Superior temporal gyrus (tissue), 1 donor: ENCODE results near the gene TNRC6C.
A peak's percentile ranks its signal among the peaks of the same experiment; 100 is the strongest.
"Not testable (repeated sequence)": the region's sequence is repeated elsewhere in the genome, so short reads cannot be mapped to it uniquely, and the experiment has no call there.

Experiments
- DNase-seq: peaks from one replicate; pipeline ENCODE4 v3.0.0-alpha.2; 2016; ENCODE audit errors: extremely low spot score

TNRC6C gene

DNA sequence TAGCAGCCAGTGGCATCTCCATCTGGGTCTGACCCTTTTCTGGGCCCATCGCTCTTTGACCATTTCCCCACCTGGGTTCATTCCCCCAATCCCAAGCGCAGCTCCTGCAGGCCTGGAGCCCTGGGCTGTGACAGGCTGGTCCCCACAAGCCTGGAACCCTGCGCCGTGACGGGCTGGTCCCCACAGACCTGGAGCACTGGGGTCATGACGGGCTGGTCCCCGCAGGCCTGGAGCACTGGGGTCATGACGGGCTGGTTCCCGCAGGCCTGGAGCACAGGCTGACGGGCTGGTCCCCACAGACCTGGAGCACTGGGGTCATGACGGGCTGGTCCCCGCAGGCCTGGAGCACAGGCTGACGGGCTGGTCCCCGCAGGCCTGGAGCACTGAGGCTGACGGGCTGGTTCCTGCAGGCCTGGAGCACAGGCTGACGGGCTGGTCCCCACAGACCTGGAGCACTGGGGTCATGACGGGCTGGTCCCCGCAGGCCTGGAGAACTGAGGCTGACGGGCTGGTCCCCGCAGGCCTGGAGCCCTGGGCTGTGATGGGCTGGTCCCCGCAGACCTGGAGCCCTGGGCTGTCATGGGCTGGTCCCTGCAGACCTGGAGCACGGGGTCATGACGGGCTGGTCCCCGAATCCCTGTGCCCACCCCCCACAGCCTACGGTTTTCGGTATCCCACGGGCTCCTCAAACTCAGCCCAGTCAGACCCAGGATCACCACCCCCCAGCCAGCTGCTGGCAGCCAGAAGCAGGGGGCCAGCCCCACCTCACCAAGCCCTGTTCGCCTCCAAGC, 153.4 kb downstream of the TNRC6C start:
- no peak for DNase-seq

DNA sequence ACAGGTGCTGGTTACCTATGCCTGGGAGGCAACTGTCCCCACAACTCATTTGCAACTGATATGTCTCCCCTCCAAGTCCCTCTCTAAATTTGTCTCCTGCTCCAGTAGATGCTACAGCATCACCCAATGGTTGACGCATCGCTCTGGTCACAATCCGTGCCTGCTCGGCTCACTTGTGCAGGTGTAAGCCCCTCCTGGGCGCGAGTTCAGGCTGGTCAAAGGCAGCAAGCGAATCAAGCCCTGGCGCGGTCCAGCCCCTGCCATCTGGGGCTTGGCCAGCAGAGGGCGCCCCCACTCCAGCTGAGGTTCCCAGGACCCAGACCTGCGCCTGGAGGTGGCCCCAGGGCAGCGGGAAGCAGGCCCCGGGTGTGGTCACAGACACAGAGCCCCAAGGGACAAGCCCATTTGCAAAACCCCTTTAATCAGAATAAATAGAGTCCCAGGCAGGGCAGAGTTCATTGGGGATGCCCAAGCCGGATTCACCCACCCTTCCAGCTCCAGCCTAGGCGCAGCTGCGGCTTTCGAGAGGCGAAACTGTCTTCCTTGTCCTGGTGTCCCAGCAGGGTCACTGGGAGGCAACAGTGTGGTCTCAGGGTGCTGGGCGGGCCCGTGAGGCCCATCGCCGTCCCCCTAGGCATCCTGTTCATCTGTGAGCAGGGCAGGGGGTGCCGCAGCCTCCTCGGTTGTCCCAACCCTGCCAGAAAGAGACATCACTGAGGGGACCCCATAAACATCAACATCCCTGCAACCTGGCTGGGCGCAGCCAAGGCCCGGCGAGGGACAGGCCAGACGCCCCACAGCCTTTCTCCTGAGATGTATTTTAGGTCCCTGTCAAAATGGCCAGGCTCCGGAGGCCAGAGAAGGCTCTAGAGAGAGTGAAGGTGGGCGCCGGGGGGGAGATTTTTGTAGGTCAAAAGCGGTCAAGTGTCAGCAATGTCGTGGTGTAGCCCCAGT, 154.3 kb downstream of the TNRC6C start:
- peak; percentile 82 for DNase-seq

DNA sequence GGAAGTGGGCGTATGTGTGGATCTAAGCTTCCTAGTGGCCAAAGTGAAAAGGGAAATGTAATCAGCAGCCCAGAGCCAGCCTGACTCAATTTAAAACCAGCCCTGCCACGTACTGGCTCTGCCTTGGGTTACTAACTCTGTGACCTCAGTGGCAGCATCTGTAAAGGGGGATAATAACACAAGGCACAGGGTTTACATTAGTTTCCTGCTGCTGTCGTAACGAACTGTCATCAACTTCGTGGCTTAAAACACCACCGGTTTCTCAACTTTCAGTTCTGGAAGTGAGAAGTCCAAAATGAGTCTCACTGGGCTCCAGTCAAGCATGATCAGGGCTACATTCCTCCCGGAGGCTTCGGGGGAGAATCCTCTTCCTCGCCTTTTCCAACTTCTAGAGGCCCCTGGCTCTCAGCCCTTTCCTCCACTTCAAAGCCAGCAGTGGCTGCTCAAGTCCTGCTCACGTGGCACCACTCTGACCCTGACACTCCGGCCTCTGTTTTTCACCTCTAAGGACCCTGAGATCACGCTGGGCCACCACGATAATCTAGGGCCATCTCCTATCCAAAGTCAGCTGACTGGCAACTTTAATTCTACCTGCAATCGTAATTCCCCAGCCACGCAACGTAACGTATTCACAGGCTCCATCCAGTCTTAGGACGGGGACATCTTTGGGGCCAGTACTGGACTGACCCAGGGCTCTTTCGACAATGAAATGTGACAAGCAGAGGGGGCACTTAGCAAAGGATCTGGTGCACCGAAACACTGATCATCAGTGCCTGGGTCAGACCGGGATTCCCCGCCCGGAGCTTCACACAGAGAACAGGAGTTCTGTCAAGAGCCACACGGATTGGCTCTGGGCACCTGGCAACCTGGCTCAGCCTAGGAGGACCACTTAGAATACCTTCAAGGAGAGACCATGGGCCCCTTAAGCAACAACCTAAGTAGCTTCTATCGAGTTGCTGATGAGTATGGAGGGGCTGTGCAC, 155.6 kb downstream of the TNRC6C start:
- no peak for DNase-seq

DNA sequence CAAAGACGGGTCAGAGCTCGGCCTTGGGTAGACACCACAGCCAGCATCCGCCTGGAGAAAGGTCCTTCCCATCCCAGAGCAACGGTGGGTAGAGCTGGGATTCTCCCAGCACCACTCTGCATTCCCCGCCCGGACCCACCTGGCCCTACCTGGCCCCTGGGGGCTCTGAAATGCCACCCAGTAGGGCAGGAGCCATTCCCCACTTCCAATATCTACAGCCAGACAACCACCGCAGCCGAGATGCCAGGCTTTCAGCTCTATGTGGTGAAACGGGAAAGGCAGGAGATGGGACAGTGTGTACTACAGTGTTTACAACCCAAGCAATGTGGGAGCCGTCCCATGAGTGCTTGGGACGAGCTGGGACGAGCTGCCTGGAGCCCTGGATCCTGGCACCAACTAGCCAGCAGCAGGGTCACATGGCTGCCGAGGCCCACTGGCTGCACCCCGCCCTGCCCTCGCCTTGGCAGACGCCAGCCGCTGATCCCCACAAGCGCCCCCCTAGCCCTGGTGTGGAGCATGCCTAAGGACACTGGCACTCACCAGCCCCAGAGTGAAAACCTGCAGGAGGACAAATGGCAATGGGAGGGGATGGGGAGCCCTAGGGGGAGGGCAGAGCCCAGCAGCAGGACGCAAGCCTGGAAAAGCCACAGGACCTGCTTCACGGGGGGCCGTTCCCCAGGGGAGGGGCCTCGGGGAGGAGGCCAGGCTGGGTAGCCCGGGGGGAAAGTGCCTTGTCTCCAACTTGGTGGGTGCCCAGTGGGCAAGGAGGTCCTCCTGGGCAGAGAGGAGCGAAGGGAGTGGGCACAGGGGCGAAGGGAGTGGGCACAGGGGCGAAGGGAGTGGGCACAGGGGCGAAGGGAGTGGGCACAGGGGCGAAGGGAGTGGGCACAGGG, 156.6 kb downstream of the TNRC6C start:
- DNase-seq: peak; percentile 95

DNA sequence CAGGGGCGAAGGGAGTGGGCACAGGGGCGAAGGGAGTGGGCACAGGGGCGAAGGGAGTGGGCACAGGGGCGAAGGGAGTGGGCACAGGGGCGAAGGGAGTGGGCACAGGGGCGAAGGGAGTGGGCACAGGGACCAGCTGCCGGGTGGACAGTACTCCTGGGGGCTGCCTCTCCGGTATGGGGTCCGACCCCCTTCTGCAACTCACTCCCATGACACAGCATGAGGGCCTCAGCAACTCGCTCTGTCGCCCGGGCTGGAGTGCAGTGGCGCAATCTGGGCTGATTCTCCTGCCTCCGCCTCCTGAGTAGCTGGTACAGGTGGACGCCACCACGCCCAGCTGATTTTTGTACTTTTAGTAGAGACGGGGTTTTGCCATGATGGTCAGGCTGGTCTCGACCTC, 157.3 kb downstream of the TNRC6C start:
- DNase-seq: not testable (repeated sequence)

DNA sequence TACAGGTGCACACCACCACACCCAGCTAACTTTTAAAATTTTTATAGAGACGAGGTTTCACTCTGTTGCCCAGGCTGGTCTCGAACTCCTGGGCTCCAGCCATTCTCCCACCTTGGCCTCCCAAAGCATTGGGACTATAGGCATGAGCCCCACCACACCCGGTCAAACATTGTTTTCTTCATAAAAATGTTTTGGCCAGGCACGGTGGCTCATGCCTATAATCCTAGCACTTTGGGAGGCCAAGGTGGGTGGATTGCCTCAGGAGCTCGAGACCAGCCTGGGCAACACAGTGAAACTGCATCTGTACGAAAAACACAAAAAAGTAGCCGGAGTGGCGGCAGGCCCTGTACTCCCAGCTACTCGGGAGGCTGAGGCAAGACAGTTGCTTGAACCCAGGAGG, 157.9 kb downstream of the TNRC6C start:
- DNase-seq: no peak

DNA sequence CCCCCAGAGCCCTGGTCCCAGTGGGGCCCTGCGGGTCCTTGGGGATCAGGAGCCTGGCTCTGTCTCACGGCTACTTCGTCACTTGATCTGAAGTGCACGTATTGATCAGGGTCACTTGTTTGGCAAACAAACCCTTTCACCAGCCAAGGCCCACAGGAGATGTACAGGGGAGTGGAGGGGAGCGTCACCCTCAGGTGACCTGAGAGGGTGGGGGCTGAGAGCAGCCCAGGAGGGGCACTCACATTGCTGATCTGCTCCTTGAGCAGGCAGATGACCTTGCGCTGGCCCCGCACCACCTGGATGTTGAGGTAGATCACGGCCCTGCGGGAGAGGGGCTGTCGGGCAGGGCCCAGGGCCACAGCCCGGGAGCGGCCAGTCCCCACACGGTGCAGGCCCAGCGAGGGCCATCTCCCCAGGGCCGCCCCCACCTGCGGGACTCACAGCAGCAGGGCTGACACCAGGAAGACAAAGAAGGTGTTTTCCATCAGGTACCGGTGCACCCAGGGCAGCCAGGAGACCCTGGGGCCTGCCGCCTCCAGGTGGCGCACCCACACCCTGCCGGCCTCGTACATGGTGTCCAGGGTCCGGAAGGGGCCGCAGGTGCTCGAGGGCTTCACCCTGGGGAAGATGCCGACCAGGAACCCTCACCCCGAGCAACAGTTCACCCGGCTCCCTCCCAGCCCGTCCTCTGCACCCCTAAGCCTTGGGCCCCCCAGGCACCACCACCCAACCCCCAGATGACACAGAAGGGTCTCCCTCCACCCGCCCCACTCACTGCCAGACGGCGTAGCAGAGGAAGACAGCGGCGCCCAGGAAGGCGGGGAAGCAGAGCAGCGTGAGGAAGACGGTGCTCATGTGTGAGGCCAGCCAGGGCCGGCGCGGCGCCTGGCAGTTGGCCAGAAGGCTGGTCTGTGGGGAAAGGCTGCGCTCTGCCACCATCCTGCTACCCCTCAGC, 158.8 kb downstream of the TNRC6C start:
- no peak for DNase-seq

DNA sequence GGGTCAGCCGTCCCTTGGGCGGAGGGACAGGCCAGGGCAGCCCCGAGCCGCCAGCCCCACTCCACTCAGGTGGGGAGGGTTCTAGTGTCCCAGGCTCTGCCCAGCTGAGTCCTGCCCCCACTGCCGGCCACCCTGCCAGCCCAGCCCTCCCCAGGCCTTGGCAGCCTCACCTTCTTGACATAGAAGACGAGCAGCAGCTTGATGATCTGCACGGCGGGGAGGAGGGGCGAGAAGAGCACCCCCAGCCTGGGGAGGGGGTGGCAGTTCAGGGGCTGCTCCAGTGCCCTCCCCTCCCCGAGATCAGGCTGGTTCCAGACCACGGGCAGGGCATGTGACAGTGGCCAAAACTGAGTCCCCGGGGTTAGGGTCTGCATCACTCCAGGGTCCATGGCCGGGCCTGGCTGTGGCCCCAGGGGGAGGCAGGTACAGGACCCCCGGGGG, 160.3 kb downstream of the TNRC6C start:
- DNase-seq: no peak

DNA sequence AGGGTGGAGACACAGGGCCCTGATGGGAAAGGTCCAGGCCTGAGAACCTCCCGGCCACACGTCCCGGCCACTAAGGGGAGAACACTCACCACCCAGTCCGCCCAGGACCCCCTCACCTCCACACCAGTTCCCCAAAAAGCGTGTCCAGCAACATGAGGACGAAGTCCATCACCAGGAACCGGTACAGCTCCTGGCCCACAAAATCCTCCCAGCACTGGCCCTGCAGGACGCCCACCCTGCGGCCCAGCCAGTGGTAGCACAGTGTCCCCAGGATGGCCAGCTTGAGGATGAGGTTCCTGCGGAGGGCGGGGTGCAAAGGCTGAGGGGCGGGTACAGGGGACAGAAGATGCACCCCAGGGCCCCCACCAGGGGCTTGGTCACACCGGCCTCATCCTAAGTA, 162.0 kb downstream of the TNRC6C start:
- no peak for DNase-seq

DNA sequence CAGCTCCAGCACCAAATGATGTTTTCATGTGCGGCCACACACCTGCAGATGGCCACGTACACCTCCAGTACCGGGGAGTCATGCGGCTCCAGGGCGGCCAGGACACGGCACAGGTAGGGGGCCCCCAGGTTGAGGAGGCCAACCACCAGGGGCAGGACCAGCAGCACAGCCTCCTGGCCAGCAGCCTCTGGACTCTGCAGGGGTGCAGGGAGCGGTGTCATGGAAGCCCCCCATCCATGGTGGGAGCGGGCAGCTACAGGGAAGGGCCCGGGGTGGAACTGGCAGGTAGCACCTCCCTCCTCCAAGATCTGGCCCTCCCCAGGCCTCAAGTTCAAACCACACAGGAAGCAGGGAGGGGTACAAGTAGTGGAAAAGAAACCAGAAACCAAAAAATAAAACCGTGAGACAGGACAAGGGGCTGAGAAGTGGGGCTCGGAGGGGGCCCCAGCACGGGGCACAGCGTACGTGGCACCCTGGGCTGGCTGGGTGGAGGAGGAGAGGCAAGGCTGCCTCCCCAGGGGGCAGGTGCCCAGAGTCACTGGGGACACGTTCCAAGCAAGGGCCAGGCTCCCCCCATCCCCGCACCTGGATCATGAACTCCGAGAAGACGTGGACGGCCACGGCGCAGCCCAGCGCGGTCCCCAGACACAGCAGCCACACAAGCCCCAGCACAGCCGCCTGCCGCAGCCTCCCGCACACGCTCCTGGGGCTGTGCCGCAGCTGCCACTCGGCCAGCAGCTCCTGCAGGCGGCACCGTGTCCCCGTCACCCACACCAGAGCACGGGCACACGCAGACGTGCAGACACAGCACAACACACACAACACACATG, 162.7 kb downstream of the TNRC6C start:
- no peak for DNase-seq

DNA sequence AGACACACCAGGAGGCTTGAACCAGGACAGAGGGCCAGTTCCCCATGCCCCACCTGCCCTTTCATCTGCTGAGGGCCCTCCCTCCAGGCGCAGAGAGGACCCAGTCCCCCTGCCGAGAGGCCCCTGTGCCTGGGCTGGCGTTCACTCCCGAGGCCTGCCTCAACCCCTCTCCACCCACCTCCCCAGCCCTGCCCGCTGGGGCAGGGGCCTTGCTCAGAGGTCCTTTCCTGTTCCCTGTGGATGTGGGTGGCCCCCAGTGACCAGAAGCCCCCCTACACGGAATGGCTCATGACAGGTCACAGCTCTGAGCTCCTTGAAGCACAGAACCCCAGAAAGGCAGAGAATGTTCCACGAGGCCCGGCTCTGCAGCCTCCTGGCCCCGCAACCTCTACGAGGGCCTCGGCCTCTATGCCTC, 163.3 kb downstream of the TNRC6C start:
- DNase-seq: no peak

DNA sequence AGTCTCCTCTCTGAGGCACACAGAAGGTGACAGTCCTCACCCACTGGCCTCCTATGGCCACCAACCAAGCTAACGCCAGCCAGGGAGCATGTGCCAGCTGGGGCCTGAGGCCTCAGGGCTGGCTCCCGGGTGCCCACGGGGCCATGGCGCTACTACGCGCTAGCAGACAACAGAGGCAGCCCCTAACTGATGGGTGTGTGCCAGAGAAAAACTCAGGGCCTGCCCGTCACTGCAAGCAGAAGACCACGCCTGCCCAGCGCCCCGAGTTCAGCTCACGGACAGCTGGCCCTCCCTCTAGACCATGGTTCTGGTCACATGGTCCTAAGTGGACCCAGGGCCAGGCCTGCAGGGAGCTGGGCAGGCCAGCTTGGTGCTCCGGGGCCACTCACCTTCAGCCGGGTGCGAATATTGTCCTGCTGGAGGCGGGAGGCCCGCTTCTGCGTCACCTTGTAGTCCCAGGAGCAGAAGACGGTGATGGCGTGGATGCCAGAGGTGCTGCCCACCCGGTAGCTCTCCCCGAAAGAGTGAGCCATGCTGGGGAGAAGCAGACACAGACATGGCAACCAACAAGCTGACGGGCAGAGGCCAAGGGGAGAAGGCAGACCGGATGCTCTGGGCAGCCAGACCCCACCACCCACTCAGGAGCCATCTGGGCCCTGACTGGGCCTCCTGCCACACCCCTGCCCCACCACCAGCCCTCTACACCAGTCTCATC, 163.9 kb downstream of the TNRC6C start:
- no peak for DNase-seq

DNA sequence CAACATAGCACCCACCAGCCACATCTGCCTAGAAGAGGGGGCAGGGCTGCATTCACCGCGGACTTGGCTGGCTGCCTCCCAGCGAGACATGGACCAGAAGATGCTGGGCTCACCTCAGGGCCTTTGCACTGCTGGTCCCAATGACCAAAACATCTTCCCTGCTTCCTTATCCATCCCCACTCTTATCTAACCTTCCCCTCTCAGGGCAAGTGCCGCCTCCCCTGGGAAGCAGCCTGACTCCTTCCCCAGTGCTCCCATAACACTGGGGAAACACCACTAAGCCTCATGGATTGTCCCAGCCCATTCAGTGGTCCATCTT, 164.4 kb downstream of the TNRC6C start:
- DNase-seq: no peak

DNA sequence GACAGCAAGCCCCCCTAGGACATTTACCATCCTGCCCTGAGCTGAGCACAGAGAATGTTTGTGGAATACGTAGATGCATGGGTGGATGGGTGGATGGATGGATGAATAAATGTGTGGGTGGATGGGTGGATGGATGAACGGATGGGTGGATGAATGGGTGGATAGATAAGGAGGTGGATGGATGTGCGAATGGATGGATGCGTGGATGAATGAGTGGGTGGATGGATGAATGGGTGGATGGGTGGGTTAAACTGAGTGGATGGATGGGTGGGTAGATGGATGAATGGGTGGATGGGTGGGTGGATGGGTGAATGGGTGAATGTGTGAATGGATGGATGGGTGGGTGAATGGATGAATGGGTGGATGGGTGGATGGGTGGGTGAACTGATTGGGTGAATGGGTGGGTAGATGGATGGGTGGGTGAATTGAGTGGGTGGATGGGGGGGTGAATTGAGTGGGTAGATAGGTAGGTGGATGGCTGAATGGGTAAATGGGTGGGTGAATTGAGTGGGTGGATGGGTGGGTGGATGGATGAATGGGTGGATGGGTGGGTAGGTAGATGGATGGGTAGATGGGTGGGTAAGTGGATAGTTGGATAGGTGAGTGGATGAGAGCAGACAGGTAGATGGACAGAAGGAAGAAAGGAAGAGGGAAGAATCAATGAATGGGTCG, 164.9 kb downstream of the TNRC6C start:
- no peak for DNase-seq

DNA sequence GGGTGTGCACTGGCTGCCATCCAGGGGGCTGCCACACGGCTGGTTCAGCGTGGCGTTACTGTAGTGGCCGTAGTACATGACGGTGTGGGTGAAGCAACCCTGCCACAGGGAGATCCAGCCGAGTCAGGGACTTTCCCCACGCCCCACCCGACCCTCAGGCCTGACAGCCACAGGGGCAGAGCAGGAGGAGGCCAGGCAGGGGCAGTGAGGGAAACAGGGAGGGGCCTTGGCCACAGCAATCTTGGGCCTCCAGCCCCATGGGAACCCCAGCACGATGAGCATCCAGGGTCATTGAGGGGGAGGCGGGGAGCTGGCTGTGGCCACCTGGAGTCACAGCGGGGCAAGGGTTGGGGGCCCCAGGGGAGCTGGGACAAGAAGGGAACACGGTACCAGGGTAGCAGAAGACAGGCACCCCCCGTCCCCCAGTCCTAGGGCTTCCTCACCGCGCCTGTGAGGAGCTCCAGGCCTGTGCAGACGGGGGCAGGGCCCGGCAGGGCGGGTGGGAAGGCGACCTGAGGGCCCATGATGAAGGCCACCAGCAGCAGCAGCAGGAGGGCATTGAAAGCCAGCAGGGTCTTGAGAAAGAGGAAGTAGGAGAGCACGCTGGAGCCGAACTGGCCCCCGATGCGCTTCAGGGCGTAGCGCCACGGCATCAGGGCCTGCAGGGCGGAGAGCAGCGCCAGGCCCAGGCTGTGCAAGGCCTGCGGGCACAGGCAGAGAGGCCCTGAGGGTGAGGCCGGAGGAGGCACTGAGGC, 165.8 kb downstream of the TNRC6C start:
- DNase-seq: no peak

DNA sequence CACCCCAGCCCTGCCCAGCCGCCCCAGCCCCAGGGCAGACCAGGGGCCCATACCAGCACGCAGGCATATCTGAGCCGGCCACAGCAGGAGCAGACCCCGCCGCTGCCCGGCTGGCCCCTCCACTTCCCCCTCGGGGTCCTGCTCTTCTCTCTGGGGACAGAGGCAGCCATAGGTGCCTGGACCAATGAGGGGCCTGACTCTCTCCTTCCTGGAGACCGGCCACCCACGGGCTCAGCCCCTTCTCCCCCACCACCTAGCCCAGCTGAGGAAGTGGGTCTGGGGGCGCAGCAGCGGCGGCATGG, 166.3 kb downstream of the TNRC6C start:
- DNase-seq: no peak
